AG10803 (cell line): ENCODE data around the gene HPN.
"Not testable (repeated sequence)": the region's sequence is repeated elsewhere in the genome, so short reads cannot be mapped to it uniquely, and the experiment has no call there.

Experiments used
- DNase-seq: peaks from one replicate; pipeline ENCODE4 v3.0.0; 2010; ENCODE audit warnings: low read depth
- H3K4me3 ChIP-seq: 2 replicates; pipeline ENCODE4 v1.5.1; 2011; ENCODE audit warnings: mild to moderate bottlenecking, low read length, control low read depth
- TF ChIP-seq, protein P1 (sequence below): conservative IDR thresholded peaks from 2 replicates; pipeline ENCODE4 v1.5.1; 2011; ENCODE audit warnings: mild to moderate bottlenecking, low read length, control low read depth, inconsistent platforms

The HPN gene

GRCh38 chr19:35041548-35042055, at the start of gene HPN:
HPN (plus strand) TSS chr19:35041721; CDS start chr19:35042507, 786 bp downstream.
- DNase-seq: no peak

GRCh38 chr19:34992582-34992981, 48.9 kb upstream of the HPN start:
- H3K4me3 ChIP-seq, DNase-seq: not testable (repeated sequence)

More at GRCh38 chr19:35041548-35042055, at the start of gene HPN:
- H3K4me3 ChIP-seq: no peak within 1 kb of the TSS
- TF ChIP-seq, protein P1, sequence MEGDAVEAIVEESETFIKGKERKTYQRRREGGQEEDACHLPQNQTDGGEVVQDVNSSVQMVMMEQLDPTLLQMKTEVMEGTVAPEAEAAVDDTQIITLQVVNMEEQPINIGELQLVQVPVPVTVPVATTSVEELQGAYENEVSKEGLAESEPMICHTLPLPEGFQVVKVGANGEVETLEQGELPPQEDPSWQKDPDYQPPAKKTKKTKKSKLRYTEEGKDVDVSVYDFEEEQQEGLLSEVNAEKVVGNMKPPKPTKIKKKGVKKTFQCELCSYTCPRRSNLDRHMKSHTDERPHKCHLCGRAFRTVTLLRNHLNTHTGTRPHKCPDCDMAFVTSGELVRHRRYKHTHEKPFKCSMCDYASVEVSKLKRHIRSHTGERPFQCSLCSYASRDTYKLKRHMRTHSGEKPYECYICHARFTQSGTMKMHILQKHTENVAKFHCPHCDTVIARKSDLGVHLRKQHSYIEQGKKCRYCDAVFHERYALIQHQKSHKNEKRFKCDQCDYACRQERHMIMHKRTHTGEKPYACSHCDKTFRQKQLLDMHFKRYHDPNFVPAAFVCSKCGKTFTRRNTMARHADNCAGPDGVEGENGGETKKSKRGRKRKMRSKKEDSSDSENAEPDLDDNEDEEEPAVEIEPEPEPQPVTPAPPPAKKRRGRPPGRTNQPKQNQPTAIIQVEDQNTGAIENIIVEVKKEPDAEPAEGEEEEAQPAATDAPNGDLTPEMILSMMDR: no peak

DNA sequence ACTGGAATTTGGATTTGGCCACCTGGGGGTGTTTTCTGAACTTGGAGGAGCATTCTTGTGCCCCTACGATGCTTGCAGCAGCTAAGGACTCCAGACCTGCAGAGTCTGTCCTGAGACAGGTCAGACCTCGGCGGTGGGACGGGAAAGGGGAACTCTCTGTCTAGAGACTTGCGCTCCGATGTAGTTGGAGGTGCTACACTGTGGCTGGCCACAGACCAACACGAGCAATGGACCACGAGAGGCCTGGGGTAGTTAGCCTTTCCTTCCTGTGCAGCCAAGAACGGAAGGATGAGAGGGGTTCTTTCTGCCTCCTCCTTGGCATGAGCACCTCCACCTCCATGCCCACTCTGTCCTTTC, 47.3 kb upstream of the HPN start:
- TF ChIP-seq, protein P1: no peak
- DNase-seq: no peak
- H3K4me3 ChIP-seq: no peak overlapping the region

DNA sequence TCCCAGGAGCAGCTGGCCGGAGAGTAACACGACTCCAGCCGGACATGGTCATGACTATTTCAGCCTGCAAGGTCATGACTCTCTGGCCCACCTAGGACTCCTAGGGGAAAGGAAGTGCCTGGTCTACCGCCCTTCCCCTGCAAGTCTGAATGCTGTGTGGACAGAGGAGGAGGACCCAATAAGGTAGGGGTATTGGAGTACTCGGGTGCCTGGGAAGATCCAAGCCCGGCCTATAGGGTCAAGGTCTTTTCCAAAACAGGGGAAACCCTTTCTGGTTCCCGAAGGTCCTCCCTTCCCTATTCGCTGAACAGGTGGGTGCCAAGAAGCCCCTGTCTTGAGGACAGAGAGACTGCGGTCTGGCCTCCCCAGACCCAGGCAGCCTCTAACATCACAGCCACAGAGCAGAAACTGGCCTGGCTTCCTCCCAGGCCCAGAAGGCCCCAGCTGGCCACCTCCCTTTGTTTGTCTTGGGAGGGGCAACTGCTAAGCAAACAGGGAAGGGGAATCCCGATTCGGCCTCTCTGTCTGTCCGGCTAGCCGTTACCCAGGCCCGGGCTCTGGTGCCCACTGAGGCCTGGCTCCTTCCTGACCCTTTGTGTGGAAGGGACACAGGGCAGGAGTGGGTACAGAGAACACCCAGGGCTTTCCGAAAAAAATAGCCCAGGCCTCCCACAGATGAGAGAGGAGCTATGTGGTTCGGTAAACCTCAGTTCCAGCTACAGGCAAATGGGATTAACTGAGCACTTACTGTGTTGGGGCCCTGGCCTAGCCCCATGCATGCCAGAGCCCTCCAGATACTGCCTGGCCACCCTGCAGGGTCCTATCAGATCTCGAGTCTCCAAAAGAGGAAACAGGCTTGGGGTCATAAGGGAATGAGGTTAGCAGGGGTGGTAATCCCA, 46.6 kb upstream of the HPN start:
- no peak overlapping the region for H3K4me3 ChIP-seq
- no peak for DNase-seq
- TF ChIP-seq, protein P1: no peak

- no peak overlapping the region for H3K4me3 ChIP-seq
- no peak for DNase-seq
- TF ChIP-seq, protein P1: no peak
Observed at GRCh38 chr19:34995551-34995950, 46.0 kb upstream of the HPN start.

DNA sequence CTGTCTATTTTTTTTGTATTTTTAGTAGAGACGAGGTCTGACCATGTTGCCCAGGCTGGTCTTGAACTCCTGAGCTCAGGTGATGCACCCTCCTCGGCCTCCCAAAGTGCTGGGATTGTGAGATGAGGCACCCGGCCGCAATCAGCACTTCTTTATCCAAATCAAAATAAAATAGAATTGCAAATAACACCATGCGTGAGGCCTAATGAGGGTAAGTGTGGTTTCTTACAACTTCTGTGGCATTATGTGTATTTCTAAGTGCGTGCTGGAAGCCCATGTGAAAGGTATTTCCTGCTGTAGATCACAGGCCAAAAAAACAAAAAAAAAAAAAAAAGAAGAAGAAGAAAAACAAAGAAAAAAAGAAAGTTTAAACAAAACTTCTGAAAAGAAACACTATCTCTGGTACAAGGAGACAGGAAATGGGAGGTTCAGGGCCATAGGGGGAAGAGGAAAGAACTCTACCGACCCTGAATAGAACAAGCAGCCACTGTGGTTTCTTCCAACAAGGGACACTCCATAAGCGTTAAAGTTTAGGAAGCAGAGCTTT, 44.4 kb upstream of the HPN start:
- DNase-seq: no peak
- no peak overlapping the region for H3K4me3 ChIP-seq
- TF ChIP-seq, protein P1: no peak

- DNase-seq, H3K4me3 ChIP-seq: not testable (repeated sequence)
Observed at GRCh38 chr19:34998224-34998623, 43.3 kb upstream of the HPN start.
